GM21723 (cell line): ENCODE results near the gene SPNS2.

Experiments
- ATAC-seq: cut with Tn5 transposase; IDR thresholded peaks from one replicate; pipeline ENCODE4 v1.9.1; 2021; ENCODE audit warnings: mild to moderate bottlenecking, moderate library complexity; ENCODE audit not compliant: unreplicated experiment

The SPNS2 gene

GRCh38 chr17:4584917-4585637 is 86.4 kb downstream of the SPNS2 start:
- ATAC-seq: no peak

- no peak for ATAC-seq
Observed at GRCh38 chr17:4585638-4585994, 86.9 kb downstream of the SPNS2 start.

- no peak for ATAC-seq
Observed at GRCh38 chr17:4586043-4586442, 87.4 kb downstream of the SPNS2 start.

GRCh38 chr17:4587195-4587594 is 88.5 kb downstream of the SPNS2 start:
- ATAC-seq: no peak

- ATAC-seq: no peak
Observed at GRCh38 chr17:4587803-4588202, 89.1 kb downstream of the SPNS2 start.

- no peak for ATAC-seq
Observed at GRCh38 chr17:4588391-4588790, 89.7 kb downstream of the SPNS2 start.
